GM19351 (cell line): ENCODE results near the gene GRIK1.

ENCODE experiments used
- ATAC-seq: cut with Tn5 transposase; IDR thresholded peaks from one replicate; pipeline ENCODE4 v1.9.1; 2021; ENCODE audit warnings: mild to moderate bottlenecking, moderate library complexity; ENCODE audit not compliant: unreplicated experiment

Gene GRIK1

GRCh38 chr21:29829564-29830275, 110.1 kb downstream of the GRIK1 start:
- no peak for ATAC-seq

GRCh38 chr21:29827647-29828046, 112.1 kb downstream of the GRIK1 start:
- ATAC-seq: no peak

- no peak for ATAC-seq
Observed at GRCh38 chr21:29827236-29827635, 112.6 kb downstream of the GRIK1 start.

- no peak for ATAC-seq
Observed at GRCh38 chr21:29826386-29826785, 113.4 kb downstream of the GRIK1 start.

GRCh38 chr21:29825936-29826335, 113.9 kb downstream of the GRIK1 start:
- ATAC-seq: no peak

- ATAC-seq: no peak
Observed at GRCh38 chr21:29825345-29825744, 114.5 kb downstream of the GRIK1 start.

- no peak for ATAC-seq
Observed at GRCh38 chr21:29822064-29822463, 117.7 kb downstream of the GRIK1 start.

- ATAC-seq: no peak
Observed at GRCh38 chr21:29821230-29821629, 118.6 kb downstream of the GRIK1 start.

GRCh38 chr21:29819675-29820326, 120.0 kb downstream of the GRIK1 start:
- no peak for ATAC-seq

GRCh38 chr21:29818383-29818921, 121.3 kb downstream of the GRIK1 start:
- ATAC-seq: no peak

- ATAC-seq: no peak
Observed at GRCh38 chr21:29817450-29817849, 122.3 kb downstream of the GRIK1 start.

- no peak for ATAC-seq
Observed at GRCh38 chr21:29812947-29813346, 126.8 kb downstream of the GRIK1 start.

- ATAC-seq: no peak
Observed at GRCh38 chr21:29810871-29811270, 128.9 kb downstream of the GRIK1 start.

GRCh38 chr21:29808153-29808552, 131.6 kb downstream of the GRIK1 start:
- no peak for ATAC-seq

GRCh38 chr21:29805105-29805504, 134.7 kb downstream of the GRIK1 start:
- no peak for ATAC-seq

GRCh38 chr21:29803191-29803590, 136.6 kb downstream of the GRIK1 start:
- no peak for ATAC-seq

GRCh38 chr21:29801122-29801521, 138.7 kb downstream of the GRIK1 start:
- no peak for ATAC-seq

GRCh38 chr21:29800056-29800455, 139.7 kb downstream of the GRIK1 start:
- no peak for ATAC-seq

- ATAC-seq: no peak
Observed at GRCh38 chr21:29798840-29799239, 141.0 kb downstream of the GRIK1 start.

- ATAC-seq: no peak
Observed at GRCh38 chr21:29797155-29797554, 142.6 kb downstream of the GRIK1 start.

- ATAC-seq: no peak
Observed at GRCh38 chr21:29793712-29794111, 146.1 kb downstream of the GRIK1 start.

GRCh38 chr21:29789393-29789792, 150.4 kb downstream of the GRIK1 start:
- no peak for ATAC-seq
